GM18951 (cell line): Measurements from ENCODE around the gene IFNAR1.
"Not testable (repeated sequence)": the region's sequence is repeated elsewhere in the genome, so short reads cannot be mapped to it uniquely, and the experiment has no call there.

ENCODE experiments used
- POLR2A ChIP-seq: IDR thresholded peaks from 4 replicates; pipeline ENCODE4 v1.6.1; 2011; ENCODE audit warnings: mild to moderate bottlenecking; ENCODE audit not compliant: insufficient read length, insufficient read depth; ENCODE audit errors: extremely low read depth
- in situ Hi-C: fragments of 300-500 bp; cut with MboI; formaldehyde crosslinking; loops from one replicate; pipeline ENCODE4 v1.12.0; 2022; ENCODE audit warnings: low sequenced_read_pairs, mixed read lengths, inconsistent platforms; ENCODE audit not compliant: unreplicated experiment

The IFNAR1 gene

DNA sequence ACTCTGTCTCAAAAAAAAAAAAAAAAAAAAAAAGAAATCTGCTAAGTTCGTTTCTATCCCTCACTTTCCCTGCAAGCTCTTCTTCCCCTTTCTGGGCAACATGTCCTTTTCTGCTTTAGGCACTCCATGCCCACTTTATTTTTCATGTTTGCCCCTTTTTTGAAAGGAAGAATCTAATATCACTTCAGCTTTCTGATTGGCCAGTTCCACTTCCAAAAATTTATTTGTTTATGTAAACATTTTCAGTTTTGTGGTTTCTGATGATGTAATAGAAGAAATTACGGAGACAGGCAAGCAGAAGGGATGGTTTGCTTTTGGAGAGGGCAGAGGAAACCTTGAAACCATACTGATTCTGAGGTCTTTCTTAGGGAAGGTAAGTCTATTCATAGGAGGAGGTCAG is 15.1 kb downstream of the IFNAR1 start:
- in situ Hi-C loops, result no loop called here
- no peak for TF ChIP-seq POLR2A

- in situ Hi-C loops, result no loop called here
Measured at GRCh38 chr21:33345751-33346238, 21.0 kb downstream of the IFNAR1 start.

GRCh38 chr21:33348706-33349105 is 23.9 kb downstream of the IFNAR1 start:
- in situ Hi-C loops, result no loop called here
- no peak for TF ChIP-seq POLR2A

More at GRCh38 chr21:33345751-33346238, 21.0 kb downstream of the IFNAR1 start:
- no peak for TF ChIP-seq POLR2A

DNA sequence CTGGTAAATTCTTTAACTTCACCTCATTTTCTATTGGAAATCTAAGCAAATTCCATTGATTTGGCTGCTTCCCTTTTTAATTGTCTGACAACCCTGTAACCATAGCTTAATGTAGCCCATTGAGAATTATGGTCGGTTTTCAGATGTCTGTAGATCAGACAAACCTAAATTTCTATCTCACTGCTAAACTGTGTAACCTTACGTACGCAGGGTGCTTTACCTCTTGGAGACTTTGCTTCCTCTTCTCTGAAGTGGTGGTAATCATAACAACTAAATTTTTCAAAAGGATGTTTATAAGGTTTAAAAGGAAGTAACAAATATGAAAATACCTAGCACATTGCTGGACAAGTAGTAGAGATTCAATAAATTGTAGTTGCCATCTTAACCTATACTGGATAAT is 25.9 kb downstream of the IFNAR1 start:
- TF ChIP-seq POLR2A, result no peak
- in situ Hi-C loops, result no loop called here

DNA sequence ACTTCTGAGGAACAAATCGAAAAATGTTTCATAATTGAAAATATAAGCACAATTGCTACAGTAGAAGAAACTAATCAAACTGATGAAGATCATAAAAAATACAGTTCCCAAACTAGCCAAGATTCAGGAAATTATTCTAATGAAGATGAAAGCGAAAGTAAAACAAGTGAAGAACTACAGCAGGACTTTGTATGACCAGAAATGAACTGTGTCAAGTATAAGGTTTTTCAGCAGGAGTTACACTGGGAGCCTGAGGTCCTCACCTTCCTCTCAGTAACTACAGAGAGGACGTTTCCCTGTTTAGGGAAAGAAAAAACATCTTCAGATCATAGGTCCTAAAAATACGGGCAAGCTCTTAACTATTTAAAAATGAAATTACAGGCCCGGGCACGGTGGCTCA is 30.6 kb downstream of the IFNAR1 start:
- no peak for TF ChIP-seq POLR2A
- in situ Hi-C loops, result no loop called here

DNA sequence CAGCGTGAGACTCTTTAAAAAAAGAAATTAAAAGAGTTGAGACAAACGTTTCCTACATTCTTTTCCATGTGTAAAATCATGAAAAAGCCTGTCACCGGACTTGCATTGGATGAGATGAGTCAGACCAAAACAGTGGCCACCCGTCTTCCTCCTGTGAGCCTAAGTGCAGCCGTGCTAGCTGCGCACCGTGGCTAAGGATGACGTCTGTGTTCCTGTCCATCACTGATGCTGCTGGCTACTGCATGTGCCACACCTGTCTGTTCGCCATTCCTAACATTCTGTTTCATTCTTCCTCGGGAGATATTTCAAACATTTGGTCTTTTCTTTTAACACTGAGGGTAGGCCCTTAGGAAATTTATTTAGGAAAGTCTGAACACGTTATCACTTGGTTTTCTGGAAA is 31.2 kb downstream of the IFNAR1 start:
- TF ChIP-seq POLR2A, result no peak
- in situ Hi-C loops, result no loop called here

DNA sequence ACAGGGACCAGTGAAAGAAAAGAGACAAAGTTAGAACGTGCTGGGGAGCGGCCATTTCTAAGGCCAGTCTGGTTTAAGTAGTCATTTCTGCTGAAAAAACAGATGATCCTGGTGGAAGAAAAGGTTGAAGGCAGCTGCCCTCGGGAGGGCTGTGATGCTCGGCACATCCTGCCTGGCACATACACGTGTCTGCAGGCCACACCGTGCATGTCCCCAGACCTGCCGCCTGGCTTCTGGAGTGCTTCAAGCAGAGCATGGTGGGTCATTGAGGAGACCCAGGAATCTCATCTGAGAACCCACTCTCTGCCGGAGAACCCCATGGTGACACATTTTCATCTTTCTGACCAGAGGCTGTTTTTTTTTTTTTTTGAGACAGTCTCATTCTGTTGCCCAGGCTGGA is 32.4 kb downstream of the IFNAR1 start:
- TF ChIP-seq POLR2A, result no peak
- in situ Hi-C loops, result no loop called here

- no peak for TF ChIP-seq POLR2A
- in situ Hi-C loops, result no loop called here
Measured at GRCh38 chr21:33359446-33359845, 34.7 kb downstream of the IFNAR1 start.

- in situ Hi-C loops, result no loop called here
- TF ChIP-seq POLR2A, result no peak
Measured at GRCh38 chr21:33360281-33360680, 35.5 kb downstream of the IFNAR1 start.

DNA sequence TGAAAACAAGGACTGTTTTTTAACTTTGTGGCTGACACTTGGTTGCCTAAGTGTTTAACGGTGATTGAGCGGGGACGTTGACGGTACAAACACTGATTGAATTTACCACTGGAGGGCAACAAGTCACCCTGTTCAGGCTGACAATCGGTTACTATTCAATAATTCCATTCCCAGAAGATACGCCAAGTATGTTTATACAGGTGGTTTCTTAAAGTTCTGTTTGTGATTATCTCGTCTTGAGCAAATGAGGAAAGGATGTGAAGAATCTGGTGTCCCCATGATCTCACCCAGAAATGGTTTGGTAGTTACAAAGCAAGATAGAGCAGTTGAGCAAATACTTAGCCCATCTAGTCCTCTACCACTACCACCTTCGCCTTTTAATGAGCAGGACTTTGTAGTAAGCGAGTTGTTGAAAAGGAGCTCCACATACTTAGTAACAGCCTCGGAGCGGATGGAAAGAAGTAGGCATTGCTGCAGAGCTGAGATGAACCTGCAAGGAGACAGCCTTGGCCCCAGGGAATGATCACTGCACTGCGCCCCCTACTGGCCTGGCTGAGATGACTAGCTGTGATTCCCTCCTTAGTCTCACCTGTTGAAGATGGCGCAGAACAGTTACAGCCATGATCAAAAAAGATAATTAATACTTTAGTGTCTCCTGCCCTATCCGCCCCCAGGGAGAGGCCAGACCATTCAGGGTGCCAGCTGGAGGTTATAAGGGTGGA is 36.3 kb downstream of the IFNAR1 start:
- TF ChIP-seq POLR2A, result no peak
- in situ Hi-C loops, result no loop called here

DNA sequence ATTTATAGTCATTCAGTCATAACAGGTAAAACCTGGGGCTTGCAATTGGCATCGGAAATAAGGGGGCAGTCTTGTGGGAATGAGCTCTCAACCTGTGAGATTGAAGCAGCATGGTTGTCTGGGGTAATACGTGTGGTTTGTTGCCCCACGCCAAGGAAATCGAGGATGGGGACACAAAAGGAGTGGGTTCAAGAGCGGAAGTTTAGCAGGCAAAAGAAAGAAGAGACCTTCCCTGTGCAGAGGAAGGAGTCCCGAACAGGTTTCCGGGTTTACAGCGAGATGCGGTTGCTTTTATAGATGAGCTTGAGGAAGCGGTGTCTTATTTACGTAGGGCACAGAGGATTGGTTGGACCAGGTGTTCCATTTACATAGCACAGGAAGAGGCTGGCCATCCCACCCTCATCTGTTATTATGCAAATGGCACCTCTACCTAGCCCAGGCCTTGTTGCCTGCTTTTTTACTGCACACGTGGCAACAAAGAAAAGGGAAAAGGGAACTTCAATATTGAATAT is 37.3 kb downstream of the IFNAR1 start:
- in situ Hi-C loops, result no loop called here
- peak; percentile 67 for TF ChIP-seq POLR2A

GRCh38 chr21:33363911-33364609 is 39.3 kb downstream of the IFNAR1 start:
- in situ Hi-C loops, result not testable (repeated sequence)

DNA sequence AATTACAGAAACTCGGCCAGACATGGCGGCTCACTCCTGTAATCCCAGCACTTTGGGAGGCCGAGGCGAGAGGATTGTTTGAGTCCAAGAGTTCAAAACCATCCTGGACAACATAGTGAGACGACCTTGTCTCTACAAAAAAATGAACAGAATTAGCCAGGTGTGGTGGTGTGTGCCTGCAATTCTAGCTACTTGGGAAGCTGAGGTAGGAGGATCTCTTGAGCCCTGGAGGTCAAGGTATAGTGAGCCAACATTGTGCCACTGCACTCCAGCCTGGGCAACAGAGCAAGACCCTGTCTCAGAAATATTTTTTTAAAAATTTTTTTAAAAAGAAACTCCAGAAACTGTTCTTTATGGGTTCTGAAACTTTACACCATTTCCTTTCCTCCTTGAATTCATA is 40.1 kb downstream of the IFNAR1 start:
- no peak for TF ChIP-seq POLR2A
- in situ Hi-C loops, result no loop called here
